ENCODE data around the gene CRACDL.

- TF ChIP-seq, protein P1, sequence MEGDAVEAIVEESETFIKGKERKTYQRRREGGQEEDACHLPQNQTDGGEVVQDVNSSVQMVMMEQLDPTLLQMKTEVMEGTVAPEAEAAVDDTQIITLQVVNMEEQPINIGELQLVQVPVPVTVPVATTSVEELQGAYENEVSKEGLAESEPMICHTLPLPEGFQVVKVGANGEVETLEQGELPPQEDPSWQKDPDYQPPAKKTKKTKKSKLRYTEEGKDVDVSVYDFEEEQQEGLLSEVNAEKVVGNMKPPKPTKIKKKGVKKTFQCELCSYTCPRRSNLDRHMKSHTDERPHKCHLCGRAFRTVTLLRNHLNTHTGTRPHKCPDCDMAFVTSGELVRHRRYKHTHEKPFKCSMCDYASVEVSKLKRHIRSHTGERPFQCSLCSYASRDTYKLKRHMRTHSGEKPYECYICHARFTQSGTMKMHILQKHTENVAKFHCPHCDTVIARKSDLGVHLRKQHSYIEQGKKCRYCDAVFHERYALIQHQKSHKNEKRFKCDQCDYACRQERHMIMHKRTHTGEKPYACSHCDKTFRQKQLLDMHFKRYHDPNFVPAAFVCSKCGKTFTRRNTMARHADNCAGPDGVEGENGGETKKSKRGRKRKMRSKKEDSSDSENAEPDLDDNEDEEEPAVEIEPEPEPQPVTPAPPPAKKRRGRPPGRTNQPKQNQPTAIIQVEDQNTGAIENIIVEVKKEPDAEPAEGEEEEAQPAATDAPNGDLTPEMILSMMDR (IDR thresholded peaks at IDR 0.05): no peak
- TF ChIP-seq POLR2A (IDR thresholded peaks at IDR 0.05): no peak
Measured at GRCh38 chr2:98847853-98848252, 88.2 kb downstream of the CRACDL start.
